Stimulated activated CD8-positive, alpha-beta memory T cell treated with anti-CD3 and anti-CD28 coated beads, Interleukin-7, amount 100 ng/mL, for 1 hour (primary cell): Measurements from ENCODE around the gene LINC00632.
A peak's percentile ranks its signal among the peaks of the same experiment; 100 is the strongest.
"Not testable (repeated sequence)": the region's sequence is repeated elsewhere in the genome, so short reads cannot be mapped to it uniquely, and the experiment has no call there.

Source experiments
- DNase-seq, 2 donors: peaks; one replicate each; pipeline ENCODE4 v3.0.0-alpha.2; 2020; ENCODE audit warnings: low read depth in 2 of 2

LINC00632 gene

DNA sequence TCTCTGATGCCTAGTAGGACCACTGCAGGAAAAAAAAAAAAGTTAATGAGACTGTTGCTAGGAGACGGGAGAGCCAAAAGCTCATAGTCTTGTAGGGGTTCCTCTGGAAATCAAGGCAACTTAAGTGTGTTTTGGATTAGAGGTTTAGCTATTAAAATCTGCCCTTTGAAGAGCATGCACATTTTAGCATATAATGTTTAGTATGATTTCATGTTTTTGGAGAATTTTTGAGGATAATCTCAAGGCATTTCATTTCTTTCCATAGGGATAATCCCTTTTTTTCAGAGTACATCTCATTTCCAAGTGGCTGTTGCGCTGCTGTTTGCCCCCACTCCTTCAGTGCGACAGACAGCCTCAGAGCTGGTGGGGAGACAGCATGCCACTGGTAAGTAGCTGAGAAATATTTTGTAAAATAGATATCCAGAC lies at the start of gene LINC00632:
Gene LINC00632 (plus strand): TSS at position 339 of the 426 bp plus-strand sequence.
- DNase-seq = no peak

DNA sequence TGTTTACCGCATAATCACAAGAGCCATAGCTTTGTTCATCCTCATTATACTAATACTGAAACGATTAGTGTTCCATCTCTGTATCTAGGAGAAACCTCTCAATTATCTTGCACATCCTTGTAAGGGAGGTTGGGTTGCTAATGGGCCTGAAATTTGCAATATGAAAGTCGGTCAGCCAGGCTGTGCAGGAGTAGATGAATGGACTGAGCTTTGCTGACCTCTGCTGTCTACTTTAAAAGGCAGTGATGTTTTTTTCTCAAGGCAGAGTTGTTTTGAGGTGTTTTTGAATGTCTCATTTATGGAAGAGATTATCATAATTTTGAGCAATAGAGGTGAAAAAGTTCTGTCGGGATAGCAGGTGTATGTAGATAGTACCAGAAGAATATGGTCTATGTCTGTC lies 47.9 kb upstream of the LINC00632 start:
- no peak for DNase-seq

GRCh38 chrX:140664939-140665338 lies 44.6 kb upstream of the LINC00632 start:
- no peak for DNase-seq

DNA sequence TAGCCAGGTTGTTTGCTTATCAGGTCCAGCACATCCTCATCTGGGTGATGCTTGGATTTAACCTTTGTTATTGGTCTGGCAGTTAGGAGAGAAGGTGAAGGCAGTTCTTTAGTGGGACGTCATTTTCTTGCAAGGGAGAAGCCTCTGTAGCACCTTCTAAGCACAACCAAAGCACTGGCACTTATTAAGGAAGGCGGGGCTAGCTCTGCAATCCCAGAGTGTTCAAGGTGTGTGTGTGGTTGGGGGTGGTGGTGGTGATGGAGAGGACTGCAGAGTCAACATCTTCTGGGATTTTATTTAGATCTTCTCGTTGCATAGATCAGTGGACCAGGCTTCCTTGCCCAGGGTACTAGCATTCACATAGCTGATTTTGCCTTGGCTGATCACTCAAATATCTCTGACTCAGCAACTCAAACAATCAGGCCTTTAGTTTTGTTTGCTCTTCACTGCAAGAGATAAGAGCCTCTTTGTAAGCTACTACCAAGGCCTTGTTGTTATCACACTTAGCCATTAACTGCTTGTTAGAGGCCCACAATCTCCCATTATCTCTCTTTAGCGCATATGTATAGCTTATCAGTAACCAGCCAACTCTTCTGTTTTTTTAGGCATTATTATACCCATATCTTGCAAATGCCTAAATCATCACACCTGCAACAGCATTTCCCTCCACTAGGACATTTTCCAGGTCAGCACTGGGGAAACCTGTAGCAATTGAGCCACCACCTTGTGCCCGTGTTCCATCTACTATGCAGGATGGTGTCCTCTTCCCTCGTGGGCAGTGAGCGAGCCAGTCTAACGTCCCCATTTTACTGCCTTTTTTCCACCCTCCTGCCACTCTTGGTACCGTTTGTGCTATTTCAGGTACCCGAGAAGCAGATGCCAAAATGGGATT lies 36.5 kb upstream of the LINC00632 start:
- DNase-seq = no peak

DNA sequence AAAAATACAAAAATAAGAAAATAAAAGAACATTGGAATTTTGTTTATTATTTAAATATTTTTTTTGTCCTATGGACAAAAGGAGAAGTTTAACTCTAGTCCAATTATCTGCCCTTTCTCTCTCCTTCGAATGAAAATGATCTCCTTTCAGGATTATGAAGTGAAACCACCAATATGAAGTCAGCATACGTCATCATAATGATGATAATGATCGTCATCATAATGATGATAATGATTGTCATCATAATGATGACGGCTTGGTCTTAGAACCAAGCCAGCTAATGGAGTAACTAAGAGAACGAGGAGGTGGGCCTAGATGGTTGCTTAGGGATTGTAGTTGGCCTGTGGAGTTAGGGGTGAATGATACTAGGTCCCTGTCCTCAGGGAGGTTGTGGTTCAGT lies 21.9 kb upstream of the LINC00632 start:
- DNase-seq = no peak

GRCh38 chrX:140691596-140691995 lies 18.0 kb upstream of the LINC00632 start:
- not testable (repeated sequence) for DNase-seq

DNA sequence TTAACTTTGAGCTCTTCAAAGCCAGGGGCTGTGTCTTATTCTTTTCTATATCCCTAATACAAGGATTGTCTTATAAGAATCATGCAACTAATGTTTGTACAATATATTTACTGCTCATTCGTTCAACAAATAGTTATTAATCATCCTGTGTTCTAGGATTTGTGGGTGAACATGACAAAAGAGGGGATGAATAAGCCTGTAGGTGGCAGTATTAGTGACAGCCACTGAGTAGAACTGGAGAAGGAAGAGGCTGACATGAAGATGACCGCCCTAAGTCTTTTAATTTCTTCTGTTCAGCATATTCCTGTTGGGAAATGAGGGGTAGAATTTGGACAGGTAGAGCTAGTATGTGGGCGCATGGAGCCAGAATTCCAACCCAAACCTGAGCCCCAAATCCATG lies 11.9 kb upstream of the LINC00632 start:
- DNase-seq = no peak

- no peak for DNase-seq
Observed at GRCh38 chrX:140701480-140701879, 8.1 kb upstream of the LINC00632 start.

GRCh38 chrX:140710710-140711109 lies 1.2 kb downstream of the LINC00632 start:
- DNase-seq = no peak

GRCh38 chrX:140711894-140712293 lies 2.3 kb downstream of the LINC00632 start:
- no peak for DNase-seq

- DNase-seq = peak in 1 of 2 donors; percentile 0
Observed at GRCh38 chrX:140712413-140713173, 3.0 kb downstream of the LINC00632 start.

- no peak for DNase-seq
Observed at GRCh38 chrX:140713174-140713539, 3.6 kb downstream of the LINC00632 start.

DNA sequence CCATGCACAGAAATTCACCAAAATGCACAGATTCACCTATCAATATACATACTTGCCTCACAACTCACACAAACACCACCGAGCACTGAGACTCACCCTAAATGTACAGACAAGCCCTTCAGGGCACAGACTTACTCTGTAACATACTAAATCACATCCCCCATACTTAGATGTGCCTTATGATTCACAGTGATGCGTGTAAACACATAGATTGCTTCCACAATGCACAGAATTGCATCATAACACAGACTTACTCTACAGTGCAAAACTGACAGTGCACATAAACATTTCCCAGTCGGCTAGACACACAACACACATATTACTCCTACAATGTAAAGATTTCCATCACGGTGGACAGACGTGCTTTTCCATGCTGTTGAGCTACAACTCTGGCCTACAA lies 6.2 kb downstream of the LINC00632 start:
- no peak for DNase-seq

DNA sequence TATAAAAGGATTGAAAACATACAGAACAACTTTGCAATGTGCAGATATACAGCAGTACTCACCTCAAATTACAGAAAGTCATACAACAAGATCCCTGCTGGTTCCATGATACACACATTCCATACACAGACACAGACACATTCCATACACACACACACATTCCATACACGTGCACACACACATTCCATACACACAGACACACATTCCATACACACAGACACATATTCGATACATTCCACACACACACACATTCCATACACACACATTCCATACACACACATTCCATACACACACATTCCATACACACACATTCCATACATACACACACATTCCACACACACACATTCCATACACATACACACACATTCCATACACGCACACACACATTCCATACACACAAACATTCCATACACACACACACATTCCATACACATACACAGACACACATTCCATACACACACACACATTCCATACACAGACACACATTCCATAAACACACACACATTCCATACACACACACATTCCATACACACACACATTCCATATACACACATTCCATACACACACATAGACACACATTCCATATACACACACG lies 13.7 kb downstream of the LINC00632 start:
- DNase-seq = no peak

- DNase-seq = no peak
Observed at GRCh38 chrX:140724309-140724708, 14.8 kb downstream of the LINC00632 start.

DNA sequence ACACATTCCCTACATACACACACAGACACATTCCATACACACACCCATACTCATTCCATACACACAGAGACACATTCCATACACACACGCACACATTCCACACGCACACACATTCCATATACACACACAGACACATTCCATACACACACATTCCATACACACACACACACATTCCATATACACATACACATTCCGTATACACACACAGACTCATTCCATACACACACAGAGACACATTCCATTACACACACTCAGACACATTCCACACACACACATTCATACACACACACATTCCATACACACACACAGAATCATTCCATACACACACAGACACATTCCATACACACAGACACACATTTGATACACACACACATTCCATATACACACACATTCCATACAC lies 15.2 kb downstream of the LINC00632 start:
- no peak for DNase-seq

- DNase-seq = no peak
Observed at GRCh38 chrX:140725500-140725899, 15.9 kb downstream of the LINC00632 start.

DNA sequence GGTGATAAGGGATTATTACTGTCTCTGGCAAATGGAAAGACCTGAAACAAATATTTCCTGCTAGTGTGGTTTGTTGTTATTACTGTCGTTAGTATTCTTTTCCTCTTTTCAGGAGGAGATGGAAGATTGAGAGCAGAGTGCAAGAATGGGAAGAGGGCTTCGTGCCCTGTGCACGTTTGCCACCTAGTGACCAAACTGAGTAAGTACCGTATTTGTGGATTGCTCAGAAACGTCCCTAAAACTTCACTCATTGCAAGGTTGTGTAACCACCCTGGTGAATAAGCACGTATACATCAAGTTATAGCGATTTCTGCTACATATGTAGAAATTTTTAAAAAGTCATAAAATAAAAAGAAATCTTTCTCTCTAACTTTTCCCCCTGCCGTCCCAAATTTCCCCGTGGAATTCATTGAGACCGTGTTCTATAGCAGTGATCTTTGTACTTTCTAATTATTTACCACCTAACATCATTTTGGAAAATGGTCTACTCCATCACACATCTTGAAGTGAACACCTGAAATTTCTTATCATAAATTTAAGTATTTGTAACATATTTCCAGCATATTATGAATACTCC lies 24.3 kb downstream of the LINC00632 start:
- no peak for DNase-seq

DNA sequence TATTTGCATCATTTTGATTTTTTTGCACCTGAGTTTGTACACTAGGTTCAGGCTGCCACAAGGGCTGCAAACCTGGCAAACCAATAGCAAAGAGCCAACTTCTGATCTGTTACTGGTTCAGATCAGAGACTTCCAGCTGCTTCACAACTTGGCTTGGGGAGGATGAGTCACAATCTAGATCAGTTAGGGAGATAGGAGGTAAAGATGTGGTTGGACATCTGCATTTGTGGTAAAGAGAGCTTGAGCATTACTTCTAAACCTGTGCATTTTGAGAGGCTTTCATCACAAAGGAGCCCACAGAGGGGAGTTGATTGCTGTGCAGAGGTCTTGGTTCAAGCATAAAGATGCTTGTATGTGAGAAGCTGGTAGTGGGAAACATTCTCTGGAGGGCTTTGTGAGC lies 34.5 kb downstream of the LINC00632 start:
- DNase-seq = no peak

GRCh38 chrX:140756941-140757340 lies 47.4 kb downstream of the LINC00632 start:
- DNase-seq = no peak

DNA sequence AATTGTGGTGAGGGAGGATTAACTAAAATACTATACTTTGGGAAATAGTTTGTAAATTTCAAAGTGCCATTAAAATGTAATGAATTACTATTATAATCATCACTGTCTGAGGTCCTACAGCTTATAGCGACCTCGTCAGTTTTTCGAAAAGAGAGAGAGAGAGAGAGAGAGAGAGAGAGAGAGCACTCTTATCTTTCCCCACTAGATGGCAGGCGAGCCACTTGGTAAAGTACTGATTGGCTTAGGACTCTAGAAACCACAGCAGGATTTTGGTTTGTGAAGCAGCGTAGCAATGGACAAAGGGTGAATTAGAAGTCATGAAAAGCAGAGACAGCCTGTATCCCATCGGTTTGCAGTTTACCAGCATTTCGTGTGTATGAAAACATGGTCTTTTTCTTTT lies 52.5 kb downstream of the LINC00632 start:
- DNase-seq = no peak

- no peak for DNase-seq
Observed at GRCh38 chrX:140764401-140764919, 54.9 kb downstream of the LINC00632 start.
